ENCODE results near the gene MRPS5.
A peak's percentile ranks its signal among the peaks of the same experiment; 100 is the strongest.

The MRPS5 gene

GRCh38 chr2:95091885-95092555 is 29.6 kb downstream of the MRPS5 start:
- peaks cover 43% of the 10 kb centered on the region for H3K36me3 ChIP-seq (ENCODE audit: control insufficient read depth, insufficient read depth, low read length)

GRCh38 chr2:95087379-95087778 is 34.2 kb downstream of the MRPS5 start:
- Histone ChIP-seq H3K4me1 (ENCODE audit: control insufficient read depth, insufficient read depth, low read length) (peaks cover 7% of the 10 kb centered on the region; the same call in 1 of the 2 replicates), H3K4me3 (ENCODE audit: low read depth, low read length) (no peak overlapping the region), H3K27me3 (ENCODE audit: control insufficient read depth, insufficient read depth, low read length) (no peaks in the 10 kb centered on the region), H3K27ac (ENCODE audit: low read depth, low read length) (no peak overlapping the region), H3K36me3 (ENCODE audit: control insufficient read depth, insufficient read depth, low read length) (peaks cover 54% of the 10 kb centered on the region), H3K9me3 (ENCODE audit: control insufficient read depth, insufficient read depth, low read length) (no peaks in the 10 kb centered on the region), H3K9ac (ENCODE audit: low read depth, low read length) (no peak overlapping the region)

More at GRCh38 chr2:95091885-95092555, 29.6 kb downstream of the MRPS5 start:
- Histone ChIP-seq H3K9ac (ENCODE audit: low read depth, low read length) (no peak overlapping the region), H3K4me3 (ENCODE audit: low read depth, low read length) (no peak overlapping the region), H3K27ac (ENCODE audit: low read depth, low read length) (no peak overlapping the region), H3K9me3 (ENCODE audit: control insufficient read depth, insufficient read depth, low read length) (no peaks in the 10 kb centered on the region), H3K4me1 (ENCODE audit: control insufficient read depth, insufficient read depth, low read length) (peaks cover 7% of the 10 kb centered on the region; the same call in 1 of the 2 replicates), H3K27me3 (ENCODE audit: control insufficient read depth, insufficient read depth, low read length) (no peaks in the 10 kb centered on the region)

GRCh38 chr2:95086017-95086416 is 35.6 kb downstream of the MRPS5 start:
- Histone ChIP-seq H3K36me3 (ENCODE audit: control insufficient read depth, insufficient read depth, low read length) (peaks cover 40% of the 10 kb centered on the region), H3K9me3 (ENCODE audit: control insufficient read depth, insufficient read depth, low read length) (no peaks in the 10 kb centered on the region), H3K27ac (ENCODE audit: low read depth, low read length) (no peak overlapping the region), H3K4me1 (ENCODE audit: control insufficient read depth, insufficient read depth, low read length) (peaks cover 7% of the 10 kb centered on the region; the same call in 1 of the 2 replicates), H3K27me3 (ENCODE audit: control insufficient read depth, insufficient read depth, low read length) (no peaks in the 10 kb centered on the region), H3K4me3 (ENCODE audit: low read depth, low read length) (no peak overlapping the region), H3K9ac (ENCODE audit: low read depth, low read length) (no peak overlapping the region)

- H3K9me3 ChIP-seq (ENCODE audit: control insufficient read depth, insufficient read depth, low read length), result no peaks in the 10 kb centered on the region
- peaks cover 7% of the 10 kb centered on the region; the same call in 1 of the 2 replicates for H3K4me1 ChIP-seq (ENCODE audit: control insufficient read depth, insufficient read depth, low read length)
- no peak overlapping the region for H3K27ac ChIP-seq (ENCODE audit: low read depth, low read length)
- H3K36me3 ChIP-seq (ENCODE audit: control insufficient read depth, insufficient read depth, low read length), result peaks cover 23% of the 10 kb centered on the region
- no peaks in the 10 kb centered on the region; the same call in 1 of the 2 replicates for H3K27me3 ChIP-seq (ENCODE audit: control insufficient read depth, insufficient read depth, low read length)
- no peak overlapping the region for H3K9ac ChIP-seq (ENCODE audit: low read depth, low read length)
- H3K4me3 ChIP-seq (ENCODE audit: low read depth, low read length), result no peak overlapping the region
Measured at GRCh38 chr2:95082477-95082876, 39.1 kb downstream of the MRPS5 start.

GRCh38 chr2:95079199-95079683 is 42.4 kb downstream of the MRPS5 start:
- Histone ChIP-seq H3K27me3 (ENCODE audit: control insufficient read depth, insufficient read depth, low read length) (peaks cover 3% of the 10 kb centered on the region; the same call in 1 of the 2 replicates), H3K4me1 (ENCODE audit: control insufficient read depth, insufficient read depth, low read length) (peaks cover 3% of the 10 kb centered on the region; the same call in 1 of the 2 replicates), H3K36me3 (ENCODE audit: control insufficient read depth, insufficient read depth, low read length) (no peaks in the 10 kb centered on the region), H3K27ac (ENCODE audit: low read depth, low read length) (peak overlapping the region; percentile 65), H3K4me3 (ENCODE audit: low read depth, low read length) (0 out of 2 replicates have a peak overlapping the region, but pooled peaks have one; percentile 1), H3K9me3 (ENCODE audit: control insufficient read depth, insufficient read depth, low read length) (no peaks in the 10 kb centered on the region), H3K9ac (ENCODE audit: low read depth, low read length) (no peak overlapping the region)

- H3K9ac ChIP-seq (ENCODE audit: low read depth, low read length), result no peak overlapping the region
- H3K4me1 ChIP-seq (ENCODE audit: control insufficient read depth, insufficient read depth, low read length), result peaks cover 3% of the 10 kb centered on the region; the same call in 1 of the 2 replicates
Measured at GRCh38 chr2:95077861-95078603, 43.6 kb downstream of the MRPS5 start.

GRCh38 chr2:95077530-95077825 is 44.1 kb downstream of the MRPS5 start:
- H3K4me1 ChIP-seq (ENCODE audit: control insufficient read depth, insufficient read depth, low read length), result peaks cover 3% of the 10 kb centered on the region; the same call in 1 of the 2 replicates
- H3K27me3 ChIP-seq (ENCODE audit: control insufficient read depth, insufficient read depth, low read length), result peaks cover 3% of the 10 kb centered on the region; the same call in 1 of the 2 replicates
- H3K9ac ChIP-seq (ENCODE audit: low read depth, low read length), result no peak overlapping the region
- no peaks in the 10 kb centered on the region for H3K36me3 ChIP-seq (ENCODE audit: control insufficient read depth, insufficient read depth, low read length)
- no peaks in the 10 kb centered on the region for H3K9me3 ChIP-seq (ENCODE audit: control insufficient read depth, insufficient read depth, low read length)
- no peak overlapping the region for H3K4me3 ChIP-seq (ENCODE audit: low read depth, low read length)
- H3K27ac ChIP-seq (ENCODE audit: low read depth, low read length), result no peak overlapping the region

More at GRCh38 chr2:95077861-95078603, 43.6 kb downstream of the MRPS5 start:
- Histone ChIP-seq H3K9me3 (ENCODE audit: control insufficient read depth, insufficient read depth, low read length) (no peaks in the 10 kb centered on the region), H3K27ac (ENCODE audit: low read depth, low read length) (no peak overlapping the region), H3K36me3 (ENCODE audit: control insufficient read depth, insufficient read depth, low read length) (no peaks in the 10 kb centered on the region), H3K4me3 (ENCODE audit: low read depth, low read length) (no peak overlapping the region), H3K27me3 (ENCODE audit: control insufficient read depth, insufficient read depth, low read length) (peaks cover 3% of the 10 kb centered on the region; the same call in 1 of the 2 replicates)

- no peaks in the 10 kb centered on the region for H3K36me3 ChIP-seq (ENCODE audit: control insufficient read depth, insufficient read depth, low read length)
- peaks cover 3% of the 10 kb centered on the region; the same call in 1 of the 2 replicates for H3K27me3 ChIP-seq (ENCODE audit: control insufficient read depth, insufficient read depth, low read length)
- peak overlapping the region; percentile 15; the same call in 1 of the 2 replicates for H3K9ac ChIP-seq (ENCODE audit: low read depth, low read length)
- H3K9me3 ChIP-seq (ENCODE audit: control insufficient read depth, insufficient read depth, low read length), result no peaks in the 10 kb centered on the region
- H3K27ac ChIP-seq (ENCODE audit: low read depth, low read length), result no peak overlapping the region
- H3K4me3 ChIP-seq (ENCODE audit: low read depth, low read length), result peak overlapping the region; percentile 68
- peaks cover 3% of the 10 kb centered on the region; the same call in 1 of the 2 replicates for H3K4me1 ChIP-seq (ENCODE audit: control insufficient read depth, insufficient read depth, low read length)
Measured at GRCh38 chr2:95076705-95077529, 44.7 kb downstream of the MRPS5 start.

GRCh38 chr2:95075440-95076132 is 46.0 kb downstream of the MRPS5 start:
- no peak overlapping the region for H3K9ac ChIP-seq (ENCODE audit: low read depth, low read length)
- no peaks in the 10 kb centered on the region for H3K9me3 ChIP-seq (ENCODE audit: control insufficient read depth, insufficient read depth, low read length)
- no peaks in the 10 kb centered on the region for H3K36me3 ChIP-seq (ENCODE audit: control insufficient read depth, insufficient read depth, low read length)
- H3K4me3 ChIP-seq (ENCODE audit: low read depth, low read length), result no peak overlapping the region
- peaks cover 3% of the 10 kb centered on the region; the same call in 1 of the 2 replicates for H3K4me1 ChIP-seq (ENCODE audit: control insufficient read depth, insufficient read depth, low read length)
- H3K27me3 ChIP-seq (ENCODE audit: control insufficient read depth, insufficient read depth, low read length), result peaks cover 3% of the 10 kb centered on the region; the same call in 1 of the 2 replicates
- H3K27ac ChIP-seq (ENCODE audit: low read depth, low read length), result no peak overlapping the region
